ENCODE results near the gene DPYSL3.

- TF ChIP-seq CTCF (IDR thresholded peaks at IDR 0.05): no peak
- TF ChIP-seq ELF1 (IDR thresholded peaks at IDR 0.05): no peak
- TF ChIP-seq MAX (IDR thresholded peaks at IDR 0.05; ENCODE audit: low read depth): no peak
Measured at GRCh38 chr5:147384346-147385193, 125.3 kb downstream of the DPYSL3 start.

Data from SK-N-SH (cell line).